ENCODE measurements around the gene CERK. TPM values are rescaled to one million over a fixed set of nuclear protein-coding genes. Genes with fewer than 3 reads are reported as not detected.

The CERK gene
- total and polyA plus RNA-seq, 2 of the 13 experiments (the other 11 are each of a cell fraction or from before 2014, with no cell fraction given) = 40.3 to 41.9 TPM

DNA sequence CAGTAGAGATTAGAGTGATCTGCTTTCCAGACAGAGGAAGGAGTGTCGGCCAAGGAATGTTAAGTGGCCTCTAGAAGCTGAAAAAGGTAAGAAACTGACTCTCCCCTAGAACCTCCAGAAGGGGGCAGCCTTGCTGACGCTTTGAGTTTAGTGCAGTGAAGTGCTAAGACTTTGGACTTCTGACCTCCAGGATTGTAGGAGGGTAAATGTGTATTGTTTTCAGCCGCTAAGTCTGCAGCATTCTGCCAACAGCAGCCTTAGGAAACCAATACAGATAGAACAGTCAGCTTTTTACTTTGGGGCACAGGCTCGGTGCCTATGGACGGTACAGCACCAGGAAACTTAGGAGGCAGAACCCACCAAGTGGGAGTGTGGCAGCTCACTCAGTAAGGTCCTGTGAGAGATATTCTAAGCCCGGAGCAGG lies 20.8 kb upstream of the CERK start (continued):
- TF ChIP-seq, protein P1, sequence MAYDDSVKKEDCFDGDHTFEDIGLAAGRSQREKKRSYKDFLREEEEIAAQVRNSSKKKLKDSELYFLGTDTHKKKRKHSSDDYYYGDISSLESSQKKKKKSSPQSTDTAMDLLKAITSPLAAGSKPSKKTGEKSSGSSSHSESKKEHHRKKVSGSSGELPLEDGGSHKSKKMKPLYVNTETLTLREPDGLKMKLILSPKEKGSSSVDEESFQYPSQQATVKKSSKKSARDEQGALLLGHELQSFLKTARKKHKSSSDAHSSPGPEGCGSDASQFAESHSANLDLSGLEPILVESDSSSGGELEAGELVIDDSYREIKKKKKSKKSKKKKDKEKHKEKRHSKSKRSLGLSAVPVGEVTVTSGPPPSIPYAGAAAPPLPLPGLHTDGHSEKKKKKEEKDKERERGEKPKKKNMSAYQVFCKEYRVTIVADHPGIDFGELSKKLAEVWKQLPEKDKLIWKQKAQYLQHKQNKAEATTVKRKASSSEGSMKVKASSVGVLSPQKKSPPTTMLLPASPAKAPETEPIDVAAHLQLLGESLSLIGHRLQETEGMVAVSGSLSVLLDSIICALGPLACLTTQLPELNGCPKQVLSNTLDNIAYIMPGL (CRISPR knock-in tag; IDR thresholded peaks at IDR 0.05; ENCODE audit: borderline replicate concordance in 1 of 2, low read depth in 1 of 2) = peak; percentile 67 to 77; a peak in 3 of 4 replicates
- TF ChIP-seq RORA (CRISPR knock-in tag; IDR thresholded peaks at IDR 0.05) = no peak
- no peak for TF ChIP-seq ZNF3 (CRISPR knock-in tag; IDR thresholded peaks at IDR 0.05)
- no peak for TF ChIP-seq ZNF546 (CRISPR knock-in tag; conservative IDR thresholded peaks at IDR 0.05)
- TF ChIP-seq, protein P2, sequence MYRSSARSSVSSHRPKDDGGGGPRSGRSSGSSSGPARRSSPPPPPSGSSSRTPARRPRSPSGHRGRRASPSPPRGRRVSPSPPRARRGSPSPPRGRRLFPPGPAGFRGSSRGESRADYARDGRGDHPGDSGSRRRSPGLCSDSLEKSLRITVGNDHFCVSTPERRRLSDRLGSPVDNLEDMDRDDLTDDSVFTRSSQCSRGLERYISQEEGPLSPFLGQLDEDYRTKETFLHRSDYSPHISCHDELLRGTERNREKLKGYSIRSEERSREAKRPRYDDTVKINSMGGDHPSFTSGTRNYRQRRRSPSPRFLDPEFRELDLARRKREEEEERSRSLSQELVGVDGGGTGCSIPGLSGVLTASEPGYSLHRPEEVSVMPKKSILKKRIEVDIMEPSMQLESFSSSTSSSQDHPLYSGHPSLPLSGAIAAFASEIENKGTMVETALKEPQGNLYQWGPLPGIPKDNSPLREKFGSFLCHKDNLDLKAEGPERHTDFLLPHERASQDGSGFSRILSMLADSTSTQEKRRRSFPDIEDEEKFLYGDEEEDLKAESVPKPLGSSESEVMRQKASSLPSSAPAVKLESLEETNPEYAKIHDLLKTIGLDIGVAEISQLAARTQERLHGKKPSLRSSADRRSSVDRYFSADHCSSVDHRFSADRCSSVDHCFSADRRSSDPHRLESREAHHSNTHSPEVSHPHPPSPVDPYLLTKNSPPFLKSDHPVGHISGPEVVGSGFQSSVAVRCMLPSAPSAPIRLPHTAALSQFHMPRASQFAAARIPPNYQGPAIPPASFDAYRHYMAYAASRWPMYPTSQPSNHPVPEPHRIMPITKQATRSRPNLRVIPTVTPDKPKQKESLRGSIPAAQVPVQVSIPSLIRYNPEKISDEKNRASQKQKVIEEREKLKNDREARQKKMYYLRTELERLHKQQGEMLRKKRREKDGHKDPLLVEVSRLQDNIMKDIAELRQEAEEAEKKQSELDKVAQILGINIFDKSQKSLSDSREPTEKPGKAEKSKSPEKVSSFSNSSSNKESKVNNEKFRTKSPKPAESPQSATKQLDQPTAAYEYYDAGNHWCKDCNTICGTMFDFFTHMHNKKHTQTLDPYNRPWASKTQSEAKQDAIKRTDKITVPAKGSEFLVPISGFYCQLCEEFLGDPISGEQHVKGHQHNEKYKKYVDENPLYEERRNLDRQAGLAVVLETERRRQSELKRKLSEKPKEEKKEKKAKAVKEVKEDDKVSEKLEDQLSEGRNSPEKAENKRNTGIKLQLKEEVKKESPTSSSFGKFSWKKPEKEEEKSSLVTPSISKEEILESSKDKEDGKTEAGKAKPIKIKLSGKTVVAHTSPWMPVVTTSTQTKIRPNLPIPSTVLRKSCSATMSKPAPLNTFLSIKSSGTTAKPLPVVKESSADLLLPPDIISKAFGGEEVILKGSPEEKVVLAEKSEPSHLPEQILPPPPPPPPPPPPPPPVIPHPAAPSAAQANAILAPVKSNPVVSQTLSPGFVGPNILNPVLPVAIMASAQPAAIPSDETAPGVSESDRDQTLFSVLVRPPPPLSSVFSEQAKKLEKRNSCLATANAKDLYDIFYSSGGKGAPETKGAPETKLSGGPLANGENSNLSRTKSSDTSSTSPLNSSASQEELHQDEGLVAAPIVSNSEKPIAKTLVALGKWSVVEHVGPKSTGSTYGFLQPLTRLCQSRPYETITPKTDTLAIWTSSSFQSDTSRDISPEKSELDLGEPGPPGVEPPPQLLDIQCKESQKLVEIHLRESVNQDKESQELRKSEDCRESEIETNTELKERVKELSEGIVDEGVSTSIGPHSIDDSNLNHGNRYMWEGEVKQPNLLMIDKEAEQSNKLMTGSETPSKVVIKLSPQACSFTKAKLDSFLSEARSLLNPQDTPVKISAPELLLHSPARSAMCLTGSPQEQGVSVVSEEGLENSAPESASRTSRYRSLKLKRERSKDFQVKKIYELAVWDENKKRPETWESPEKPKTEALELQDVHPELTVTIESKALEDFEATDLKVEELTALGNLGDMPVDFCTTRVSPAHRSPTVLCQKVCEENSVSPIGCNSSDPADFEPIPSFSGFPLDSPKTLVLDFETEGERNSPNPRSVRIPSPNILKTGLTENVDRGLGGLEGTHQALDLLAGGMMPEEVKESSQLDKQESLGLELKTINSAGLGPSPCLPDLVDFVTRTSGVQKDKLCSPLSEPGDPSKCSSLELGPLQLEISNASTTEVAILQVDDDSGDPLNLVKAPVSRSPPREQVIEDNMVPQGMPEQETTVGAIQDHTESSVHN (CRISPR knock-in tag; IDR thresholded peaks at IDR 0.05) = no peak
- no peak for TF ChIP-seq YY1 (IDR thresholded peaks at IDR 0.05; ENCODE audit: insufficient read depth, insufficient replicate concordance, low read depth, low read length)
- TF ChIP-seq MTA1 (CRISPR knock-in tag; IDR thresholded peaks at IDR 0.05; ENCODE audit: borderline replicate concordance) = no peak
- TF ChIP-seq ZNF563 (CRISPR knock-in tag; IDR thresholded peaks at IDR 0.05) = no peak
- TF ChIP-seq SMARCC2 (IDR thresholded peaks at IDR 0.05) = no peak
- TF ChIP-seq MTF2 (CRISPR knock-in tag; IDR thresholded peaks at IDR 0.05; ENCODE audit: borderline replicate concordance) = no peak
- TF ChIP-seq ZEB1 (IDR thresholded peaks at IDR 0.05; ENCODE audit: insufficient replicate concordance, low read depth) = no peak
- TF ChIP-seq ZSCAN30 (CRISPR knock-in tag; IDR thresholded peaks at IDR 0.05) = no peak
- no peak for TF ChIP-seq ZNF451 (CRISPR knock-in tag; IDR thresholded peaks at IDR 0.05)
- TF ChIP-seq GPN1 (CRISPR knock-in tag; IDR thresholded peaks at IDR 0.05; ENCODE audit: borderline replicate concordance) = no peak
- no peak for TF ChIP-seq ZNF333 (CRISPR knock-in tag; IDR thresholded peaks at IDR 0.05; ENCODE audit: borderline replicate concordance)
- TF ChIP-seq, protein P3, sequence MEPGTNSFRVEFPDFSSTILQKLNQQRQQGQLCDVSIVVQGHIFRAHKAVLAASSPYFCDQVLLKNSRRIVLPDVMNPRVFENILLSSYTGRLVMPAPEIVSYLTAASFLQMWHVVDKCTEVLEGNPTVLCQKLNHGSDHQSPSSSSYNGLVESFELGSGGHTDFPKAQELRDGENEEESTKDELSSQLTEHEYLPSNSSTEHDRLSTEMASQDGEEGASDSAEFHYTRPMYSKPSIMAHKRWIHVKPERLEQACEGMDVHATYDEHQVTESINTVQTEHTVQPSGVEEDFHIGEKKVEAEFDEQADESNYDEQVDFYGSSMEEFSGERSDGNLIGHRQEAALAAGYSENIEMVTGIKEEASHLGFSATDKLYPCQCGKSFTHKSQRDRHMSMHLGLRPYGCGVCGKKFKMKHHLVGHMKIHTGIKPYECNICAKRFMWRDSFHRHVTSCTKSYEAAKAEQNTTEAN (CRISPR knock-in tag; conservative IDR thresholded peaks at IDR 0.05) = no peak; the same call in 1 of the 2 replicates
- TF ChIP-seq PAX8 (CRISPR knock-in tag; IDR thresholded peaks at IDR 0.05; ENCODE audit: borderline replicate concordance) = no peak
- no peak for TF ChIP-seq ZFP82 (CRISPR knock-in tag; IDR thresholded peaks at IDR 0.05; ENCODE audit: borderline replicate concordance)
- peak; percentile 95 for TF ChIP-seq HNF4G (IDR thresholded peaks at IDR 0.05; ENCODE audit: borderline replicate concordance, low read depth, low read length)
- TF ChIP-seq HNF4G (CRISPR knock-in tag; IDR thresholded peaks at IDR 0.05; ENCODE audit: borderline replicate concordance, low read depth) = peak; percentile 89; the same call in 1 of the 2 replicates

Measured in HepG2 (cell line).